Tibial artery (tissue), 4 donors: Measurements from ENCODE around the gene SIMC1.
"Not testable (repeated sequence)": the region's sequence is repeated elsewhere in the genome, so short reads cannot be mapped to it uniquely, and the experiment has no call there.

Experiments used
- DNase-seq, 2 donors: peaks; one replicate each; pipeline ENCODE4 v3.0.0-alpha.2; 2019
- H3K27ac ChIP-seq, 2 donors: fragments of 200-600 bp; sonication (generic) in 1 of 2; 1 replicate in 1 of 2; 2 replicates in 1 of 2; pipeline ENCODE4 v1.5.1; 2018 to 2019; ENCODE audit warnings: mild to moderate bottlenecking in 1 of 2
- H3K27me3 ChIP-seq, 2 donors: fragments of 200-600 bp; sonication (generic) in 1 of 2; one replicate each; pipeline versions ENCODE4 v1.5.1 to v1.6.0; 2016 to 2019
- H3K36me3 ChIP-seq, 3 donors: fragments of 200-600 bp; sonication (generic) in 2 of 3; one replicate each; pipeline ENCODE4 v1.5.1; 2016 to 2019; ENCODE audit warnings: mild to moderate bottlenecking in 2 of 3
- H3K4me1 ChIP-seq, 4 donors: fragments of 200-600 bp; sonication (generic) in 2 of 4; 1 replicate in 3 of 4; 2 replicates in 1 of 4; pipeline ENCODE4 v1.5.1; 2016 to 2019
- H3K4me3 ChIP-seq, 2 donors: fragments of 200-600 bp; sonication (generic) in 1 of 2; 1 replicate in 1 of 2; 2 replicates in 1 of 2; pipeline ENCODE4 v1.5.1; 2018 to 2019; ENCODE audit warnings: mild to moderate bottlenecking in 2 of 2
- H3K9me3 ChIP-seq, 3 donors: fragments of 200-600 bp; sonication (generic) in 1 of 3; one replicate each; pipeline ENCODE4 v1.5.1; 2016 to 2019
- intact Hi-C: fragments of 100-400 bp; cut with DNase I; formaldehyde crosslinking; loops from one replicate; pipeline ENCODE4 v1.15.0; 2023; ENCODE audit warnings: low total_unique reads
- TF ChIP-seq, protein P1 (sequence below), 2 experiments: fragments of 200-600 bp in 1 of 2; fragments of 450-650 bp in 1 of 2; IDR thresholded peaks; one replicate each; pipeline ENCODE4 v1.5.1; 2017 to 2019; ENCODE audit warnings: antibody characterized with exemption in 2 of 2, mild to moderate bottlenecking in 1 of 2, moderate library complexity in 1 of 2

SIMC1 gene

GRCh38 chr5:176195084-176195413, 43.2 kb upstream of the SIMC1 start:
- H3K36me3 ChIP-seq, DNase-seq, H3K9me3 ChIP-seq, H3K4me1 ChIP-seq, H3K4me3 ChIP-seq, intact Hi-C loops, H3K27ac ChIP-seq: not testable (repeated sequence)
- H3K27me3 ChIP-seq, result peaks cover 0 to 42% of the 10 kb centered on the region in 2 donors

DNA sequence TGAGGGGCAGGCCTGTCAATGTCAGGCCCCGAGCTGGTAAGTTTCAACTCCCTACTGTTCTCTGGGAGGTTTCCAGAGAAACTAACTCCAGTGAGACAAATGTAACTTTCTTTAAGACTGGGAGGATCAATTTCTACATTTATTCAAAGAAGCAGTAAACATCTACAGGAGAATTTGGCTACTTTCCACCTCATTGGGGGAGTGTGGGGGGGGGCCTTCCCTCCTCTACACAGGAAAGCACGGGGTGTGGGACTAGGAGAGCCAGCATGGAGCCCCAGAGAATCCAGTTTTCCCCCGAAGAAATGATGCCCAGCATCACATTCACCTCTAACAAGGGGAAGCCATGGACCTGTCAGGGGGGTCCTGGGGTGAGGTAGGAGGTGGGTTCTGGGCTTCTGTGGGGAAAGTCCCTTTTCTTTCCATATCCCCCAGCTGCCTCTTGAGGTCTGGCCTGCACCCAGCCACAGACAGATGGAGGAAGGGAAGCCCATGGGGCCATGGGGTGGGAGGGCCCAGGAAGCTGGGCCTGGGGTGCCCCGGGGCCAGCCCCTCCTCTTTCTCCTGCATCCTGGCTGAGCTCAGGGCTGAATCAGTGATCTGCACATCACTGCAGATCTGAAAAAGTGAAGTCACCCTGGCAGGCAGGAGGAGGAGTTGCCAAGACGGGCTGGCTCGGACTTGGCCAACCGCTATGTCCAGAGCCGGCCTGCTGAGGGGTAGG, 42.6 kb upstream of the SIMC1 start:
- H3K4me3 ChIP-seq, H3K4me1 ChIP-seq, H3K27ac ChIP-seq, H3K36me3 ChIP-seq, H3K9me3 ChIP-seq, intact Hi-C loops, DNase-seq: not testable (repeated sequence)
- H3K27me3 ChIP-seq, result peaks cover 0 to 45% of the 10 kb centered on the region in 2 donors

DNA sequence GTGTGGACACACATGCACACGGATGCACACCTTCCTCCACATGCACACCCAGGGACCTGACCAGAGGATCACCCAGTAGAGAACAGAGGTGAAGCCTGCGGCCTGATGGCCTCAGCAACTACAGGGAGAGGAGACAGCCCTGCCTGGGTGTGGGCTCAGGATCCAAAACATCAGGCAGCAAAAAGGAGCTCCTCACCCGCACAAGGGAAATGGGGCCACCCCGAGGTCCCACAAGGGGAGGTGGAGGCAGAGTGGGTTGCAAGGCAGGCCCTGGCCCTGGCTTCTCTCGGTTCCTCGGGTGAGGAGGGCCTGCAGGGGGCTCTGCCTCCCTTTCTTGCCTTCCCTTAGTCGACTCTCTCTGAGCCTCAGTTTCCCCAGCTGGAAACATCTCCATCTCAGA, 41.4 kb upstream of the SIMC1 start:
- H3K27ac ChIP-seq, intact Hi-C loops, DNase-seq, H3K4me1 ChIP-seq, H3K4me3 ChIP-seq, H3K36me3 ChIP-seq, H3K9me3 ChIP-seq: not testable (repeated sequence)
- H3K27me3 ChIP-seq, result peaks cover 0 to 41% of the 10 kb centered on the region in 2 donors

- intact Hi-C loops, H3K4me1 ChIP-seq, H3K9me3 ChIP-seq, DNase-seq, H3K36me3 ChIP-seq, H3K27ac ChIP-seq, H3K4me3 ChIP-seq: not testable (repeated sequence)
- H3K27me3 ChIP-seq, result peaks cover 0 to 36% of the 10 kb centered on the region in 2 donors
These were observed 40.9 kb upstream of the SIMC1 start for GRCh38 chr5:176197234-176197858.

- H3K36me3 ChIP-seq, DNase-seq, H3K9me3 ChIP-seq, H3K27ac ChIP-seq, H3K4me1 ChIP-seq, H3K4me3 ChIP-seq, intact Hi-C loops: not testable (repeated sequence)
- H3K27me3 ChIP-seq, result peaks cover 0 to 30% of the 10 kb centered on the region in 2 donors
These were observed 39.9 kb upstream of the SIMC1 start for GRCh38 chr5:176198299-176198698.

DNA sequence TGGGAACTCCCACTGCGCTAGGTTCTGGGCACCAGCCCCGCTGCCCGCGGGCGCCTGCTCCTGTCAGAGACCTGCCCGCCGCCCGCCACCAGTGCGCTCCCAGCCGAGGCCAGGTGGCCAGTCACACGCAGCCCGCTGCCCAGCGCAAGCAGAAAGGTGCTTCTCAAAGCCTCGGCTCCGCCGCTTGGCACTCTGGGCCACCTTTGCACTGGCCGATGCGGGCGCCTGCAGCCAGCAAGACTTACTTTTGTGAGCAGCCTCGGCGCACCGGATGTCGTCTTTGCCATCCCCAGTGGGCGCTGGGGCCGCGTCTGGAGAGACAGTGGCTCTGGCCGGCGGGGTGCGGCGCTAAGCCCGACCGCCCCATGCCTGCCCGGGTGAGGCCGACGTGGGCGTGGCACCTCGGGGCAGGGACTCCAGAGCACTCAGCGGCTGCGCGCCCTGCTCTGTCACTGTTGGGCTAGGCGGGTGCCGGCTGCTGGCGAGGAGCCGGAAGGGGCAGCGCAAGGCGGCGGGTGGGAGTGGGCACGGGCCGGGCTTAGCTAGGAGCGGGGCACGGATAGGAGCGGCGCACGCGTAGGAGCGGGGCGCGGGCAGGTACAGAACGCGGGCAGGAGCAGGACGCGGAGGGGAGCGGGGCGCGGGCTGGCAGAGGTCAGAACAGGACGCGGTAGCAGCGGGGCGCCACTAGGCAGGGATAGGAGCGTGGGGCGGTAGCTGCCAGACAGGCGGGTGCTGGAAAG, 39.1 kb upstream of the SIMC1 start:
- H3K4me3 ChIP-seq, H3K9me3 ChIP-seq, H3K36me3 ChIP-seq, intact Hi-C loops, H3K27ac ChIP-seq, DNase-seq, H3K4me1 ChIP-seq: not testable (repeated sequence)
- peaks cover 0 to 25% of the 10 kb centered on the region in 2 donors for H3K27me3 ChIP-seq

DNA sequence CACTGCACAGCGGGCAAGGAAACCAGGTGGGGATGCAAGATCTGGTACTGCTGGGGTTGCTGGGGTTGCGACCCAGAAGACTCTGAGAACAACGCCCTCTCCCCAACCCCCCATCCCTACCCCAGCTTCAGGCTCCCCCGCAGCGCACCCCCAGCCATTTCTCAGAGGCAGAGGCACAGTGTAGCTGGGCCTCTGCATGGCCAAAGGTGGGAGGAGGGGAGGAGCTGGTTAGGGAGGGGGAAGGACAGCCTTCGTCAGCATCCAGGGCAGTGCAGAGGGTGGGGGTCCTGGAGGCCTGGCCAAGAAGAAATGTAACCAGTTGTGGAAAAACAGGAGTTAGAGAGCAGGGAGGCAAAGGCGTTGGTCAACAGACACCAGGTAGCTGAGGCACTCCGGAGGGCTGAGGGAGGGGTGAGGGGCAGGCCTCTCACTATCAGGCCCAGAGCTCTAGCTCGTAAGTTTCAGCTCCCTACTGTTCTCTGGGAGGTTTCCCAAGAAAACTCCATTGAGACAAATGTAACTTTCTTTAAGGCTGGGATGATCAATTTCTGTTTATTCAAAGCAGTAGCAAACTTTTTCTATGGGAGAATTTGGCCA, 38.3 kb upstream of the SIMC1 start:
- H3K27me3 ChIP-seq, result peaks cover 0 to 23% of the 10 kb centered on the region in 2 donors
- intact Hi-C loops, H3K4me1 ChIP-seq, H3K9me3 ChIP-seq, H3K36me3 ChIP-seq, H3K27ac ChIP-seq, H3K4me3 ChIP-seq, DNase-seq: not testable (repeated sequence)

GRCh38 chr5:176201811-176202210, 36.4 kb upstream of the SIMC1 start:
- H3K4me1 ChIP-seq, result peaks cover 0 to 6% (median 0%) of the 10 kb centered on the region in 4 donors
- H3K36me3 ChIP-seq, result no peaks in the 10 kb centered on the region
- TF ChIP-seq, protein P1, sequence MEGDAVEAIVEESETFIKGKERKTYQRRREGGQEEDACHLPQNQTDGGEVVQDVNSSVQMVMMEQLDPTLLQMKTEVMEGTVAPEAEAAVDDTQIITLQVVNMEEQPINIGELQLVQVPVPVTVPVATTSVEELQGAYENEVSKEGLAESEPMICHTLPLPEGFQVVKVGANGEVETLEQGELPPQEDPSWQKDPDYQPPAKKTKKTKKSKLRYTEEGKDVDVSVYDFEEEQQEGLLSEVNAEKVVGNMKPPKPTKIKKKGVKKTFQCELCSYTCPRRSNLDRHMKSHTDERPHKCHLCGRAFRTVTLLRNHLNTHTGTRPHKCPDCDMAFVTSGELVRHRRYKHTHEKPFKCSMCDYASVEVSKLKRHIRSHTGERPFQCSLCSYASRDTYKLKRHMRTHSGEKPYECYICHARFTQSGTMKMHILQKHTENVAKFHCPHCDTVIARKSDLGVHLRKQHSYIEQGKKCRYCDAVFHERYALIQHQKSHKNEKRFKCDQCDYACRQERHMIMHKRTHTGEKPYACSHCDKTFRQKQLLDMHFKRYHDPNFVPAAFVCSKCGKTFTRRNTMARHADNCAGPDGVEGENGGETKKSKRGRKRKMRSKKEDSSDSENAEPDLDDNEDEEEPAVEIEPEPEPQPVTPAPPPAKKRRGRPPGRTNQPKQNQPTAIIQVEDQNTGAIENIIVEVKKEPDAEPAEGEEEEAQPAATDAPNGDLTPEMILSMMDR (IDR thresholded peaks at IDR 0.05), result no peak
- no peak for DNase-seq
- intact Hi-C loops, result no loop called here
- peaks cover 0 to 23% of the 10 kb centered on the region in 2 donors for H3K27me3 ChIP-seq
- H3K9me3 ChIP-seq, result no peaks in the 10 kb centered on the region
- no peak overlapping the region for H3K4me3 ChIP-seq
- H3K27ac ChIP-seq, result no peak overlapping the region

DNA sequence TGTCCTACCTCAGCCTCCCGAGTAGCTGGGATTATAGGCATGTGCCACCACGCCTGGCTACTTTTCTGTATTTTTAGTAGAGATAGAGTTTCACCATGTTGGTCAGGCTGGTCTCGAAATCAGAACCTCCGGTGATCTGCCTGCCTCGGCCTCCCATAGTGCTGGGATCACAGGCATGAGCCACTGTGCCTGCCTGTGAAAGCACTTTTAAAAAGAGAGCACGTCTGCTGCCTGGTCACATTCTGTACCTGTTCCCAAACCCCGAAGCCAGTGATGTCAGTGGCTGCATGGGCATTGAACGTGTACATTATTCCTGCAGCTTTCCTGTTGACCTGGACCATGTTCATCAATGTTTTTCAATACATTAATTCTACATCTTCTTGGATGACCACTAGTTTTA, 35.1 kb upstream of the SIMC1 start:
- H3K4me3 ChIP-seq, result no peak overlapping the region
- no peaks in the 10 kb centered on the region for H3K9me3 ChIP-seq
- H3K36me3 ChIP-seq, result no peaks in the 10 kb centered on the region
- no peak overlapping the region for H3K27ac ChIP-seq
- H3K4me1 ChIP-seq, result peaks cover 0 to 6% (median 0%) of the 10 kb centered on the region in 4 donors
- intact Hi-C loops, result no loop called here
- no peak for DNase-seq
- peaks cover 0 to 16% of the 10 kb centered on the region in 2 donors for H3K27me3 ChIP-seq
- TF ChIP-seq, protein P1 (IDR thresholded peaks at IDR 0.05), result no peak

DNA sequence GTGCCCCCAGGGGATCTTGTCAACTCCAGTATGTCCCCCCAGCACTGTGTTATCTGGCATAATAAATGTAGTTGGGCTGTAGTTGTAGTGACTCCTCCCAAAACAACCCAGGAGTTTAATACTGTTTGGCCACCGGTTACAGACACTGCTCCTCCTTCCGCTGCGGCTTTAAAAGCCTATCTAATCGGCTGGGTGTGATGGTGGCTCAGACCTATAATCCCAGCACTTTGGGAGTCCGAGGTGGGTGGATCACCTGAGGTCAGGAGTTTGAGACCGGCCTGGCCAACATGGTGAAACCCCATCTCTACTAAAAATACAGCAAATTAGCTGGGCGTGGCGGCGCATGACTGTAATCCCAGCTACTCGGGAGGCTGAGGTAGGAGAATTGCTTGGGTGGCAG, 34.7 kb upstream of the SIMC1 start:
- peaks cover 0 to 16% of the 10 kb centered on the region in 2 donors for H3K27me3 ChIP-seq
- H3K4me1 ChIP-seq, H3K36me3 ChIP-seq, H3K4me3 ChIP-seq, H3K27ac ChIP-seq, H3K9me3 ChIP-seq, DNase-seq, intact Hi-C loops: not testable (repeated sequence)

- intact Hi-C loops, H3K36me3 ChIP-seq, DNase-seq: not testable (repeated sequence)
These were observed 23.7 kb upstream of the SIMC1 start for GRCh38 chr5:176214466-176215021.

More at GRCh38 chr5:176214466-176215021, 23.7 kb upstream of the SIMC1 start:
- H3K4me1 ChIP-seq, H3K9me3 ChIP-seq, H3K27me3 ChIP-seq, H3K27ac ChIP-seq, H3K4me3 ChIP-seq: not testable (repeated sequence)
